ENCODE results near the gene COL6A5.

The COL6A5 gene

DNA sequence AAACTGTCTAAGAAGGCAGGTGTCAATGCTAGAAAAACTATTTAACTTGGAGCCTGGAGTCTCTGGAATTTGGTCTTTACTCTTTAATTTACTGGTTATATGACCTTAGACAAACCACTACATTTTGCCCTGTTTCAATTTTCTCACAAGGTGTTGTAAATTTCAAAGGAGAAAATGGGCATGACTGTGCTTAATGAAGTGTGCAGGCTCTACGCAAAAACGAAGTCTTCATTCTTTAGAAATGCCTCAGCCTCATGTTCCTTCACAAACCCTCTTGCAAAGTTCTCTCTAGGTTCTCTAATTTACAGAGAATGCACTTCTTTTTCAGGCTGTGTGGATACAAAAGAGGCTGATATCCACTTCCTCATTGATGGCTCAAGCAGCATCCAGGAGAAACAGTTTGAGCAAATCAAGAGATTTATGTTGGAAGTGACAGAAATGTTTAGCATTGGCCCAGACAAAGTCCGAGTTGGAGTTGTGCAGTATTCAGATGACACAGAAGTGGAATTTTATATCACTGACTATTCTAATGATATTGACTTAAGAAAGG is 39.1 kb downstream of the COL6A5 start:
- no peak for TF ChIP-seq CTCF (IDR thresholded peaks at IDR 0.05; ENCODE audit: insufficient read depth, missing control alignments)
- DNase-seq (ENCODE audit: insufficient read length, low spot score) (no peak), FAIRE-seq (no peak)

- DNase-seq (ENCODE audit: insufficient read length, low spot score): no peak
- FAIRE-seq: no peak
- TF ChIP-seq CTCF (IDR thresholded peaks at IDR 0.05; ENCODE audit: insufficient read depth, missing control alignments): no peak
Observed at GRCh38 chr3:130386604-130387263, 41.3 kb downstream of the COL6A5 start.

DNA sequence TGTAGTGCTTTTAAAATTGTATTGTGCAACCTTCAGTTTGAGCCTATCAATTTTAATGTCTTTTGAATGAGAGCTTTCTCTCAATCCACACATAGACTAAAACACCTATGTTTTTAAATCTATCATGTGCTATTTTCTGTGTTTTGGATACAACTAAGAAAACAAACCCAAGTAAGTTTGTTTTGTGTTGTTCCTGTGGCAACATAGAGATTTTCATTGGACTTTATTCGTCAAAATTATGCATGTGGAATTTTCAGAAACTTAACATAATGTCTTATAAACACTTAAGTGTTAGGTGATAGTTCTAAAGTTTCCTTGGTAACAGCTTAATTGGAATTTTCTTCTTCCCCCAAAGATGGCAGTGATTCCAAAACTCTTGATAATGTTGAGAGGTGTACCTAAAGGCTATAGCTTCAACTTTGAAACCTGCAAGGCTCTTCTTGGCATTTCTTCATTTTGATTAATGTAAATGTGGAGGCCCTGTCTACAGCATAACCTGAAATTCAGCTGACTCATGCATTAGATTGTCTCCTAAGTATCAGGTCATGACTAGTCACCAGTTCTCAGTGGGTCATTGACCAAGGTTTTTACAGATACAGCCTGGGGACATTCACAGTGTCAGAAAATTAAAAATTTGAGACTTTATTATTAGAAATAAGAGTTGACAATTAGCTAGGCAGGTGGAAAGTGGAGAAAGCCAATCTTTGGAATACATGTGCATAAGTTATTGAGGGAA is 44.4 kb downstream of the COL6A5 start:
- DNase-seq (ENCODE audit: insufficient read length, low spot score) (no peak), FAIRE-seq (no peak)
- no peak for TF ChIP-seq CTCF (IDR thresholded peaks at IDR 0.05; ENCODE audit: insufficient read depth, missing control alignments)

DNA sequence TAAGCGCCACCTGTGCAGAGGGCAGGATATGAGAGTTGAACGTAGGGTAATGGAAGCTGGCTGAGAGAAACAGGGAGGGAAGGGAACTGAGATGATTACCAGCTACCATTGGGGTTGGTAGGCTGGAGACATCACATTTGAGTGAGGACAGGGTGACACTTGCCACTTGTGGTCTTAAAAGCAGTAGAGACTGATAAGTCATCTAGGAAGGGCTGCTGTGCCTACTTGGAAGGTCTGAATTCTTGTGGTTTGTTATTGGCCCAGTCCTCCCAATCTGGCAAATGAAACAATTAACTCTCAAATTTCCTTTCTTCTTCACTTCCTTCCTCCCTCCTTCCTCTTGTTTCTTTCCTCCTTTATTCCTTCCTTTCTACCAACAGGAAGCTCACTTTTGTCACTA is 46.8 kb downstream of the COL6A5 start:
- TF ChIP-seq CTCF (IDR thresholded peaks at IDR 0.05; ENCODE audit: insufficient read depth, missing control alignments): no peak
- DNase-seq (ENCODE audit: insufficient read length, low spot score) (no peak), FAIRE-seq (no peak)

DNA sequence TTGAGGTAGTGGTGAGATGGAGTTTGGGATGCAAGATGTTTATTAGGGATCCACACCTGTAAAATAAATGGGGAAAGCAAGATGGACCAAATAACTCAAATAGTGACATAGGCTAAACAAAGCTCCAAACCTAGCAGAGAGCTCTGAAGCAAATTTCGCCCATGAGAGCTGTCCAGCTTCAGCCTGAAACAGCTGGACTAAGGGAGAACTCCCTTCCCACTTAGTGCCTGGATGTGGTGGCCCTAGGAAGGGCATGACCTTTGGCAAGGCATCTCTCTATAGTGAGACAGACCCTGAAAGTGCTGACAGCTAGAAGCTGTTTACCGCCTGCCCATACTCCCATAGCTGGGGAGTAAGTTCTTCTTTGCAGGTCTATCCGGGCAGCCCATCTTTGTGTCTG is 48.1 kb downstream of the COL6A5 start:
- no peak for FAIRE-seq
- TF ChIP-seq CTCF (IDR thresholded peaks at IDR 0.05; ENCODE audit: insufficient read depth, missing control alignments): no peak
- DNase-seq (ENCODE audit: insufficient read length, low spot score): no peak

GRCh38 chr3:130395331-130395730 is 49.9 kb downstream of the COL6A5 start:
- no peak for DNase-seq (ENCODE audit: insufficient read length, low spot score)
- FAIRE-seq: no peak
- TF ChIP-seq CTCF (IDR thresholded peaks at IDR 0.05; ENCODE audit: insufficient read depth, missing control alignments): no peak

GRCh38 chr3:130395916-130396315 is 50.4 kb downstream of the COL6A5 start:
- FAIRE-seq (no peak), DNase-seq (ENCODE audit: insufficient read length, low spot score) (no peak)
- TF ChIP-seq CTCF (IDR thresholded peaks at IDR 0.05; ENCODE audit: insufficient read depth, missing control alignments): no peak

All from D721Med (cell line).